ENCODE results near the gene ELOVL6.

DNA sequence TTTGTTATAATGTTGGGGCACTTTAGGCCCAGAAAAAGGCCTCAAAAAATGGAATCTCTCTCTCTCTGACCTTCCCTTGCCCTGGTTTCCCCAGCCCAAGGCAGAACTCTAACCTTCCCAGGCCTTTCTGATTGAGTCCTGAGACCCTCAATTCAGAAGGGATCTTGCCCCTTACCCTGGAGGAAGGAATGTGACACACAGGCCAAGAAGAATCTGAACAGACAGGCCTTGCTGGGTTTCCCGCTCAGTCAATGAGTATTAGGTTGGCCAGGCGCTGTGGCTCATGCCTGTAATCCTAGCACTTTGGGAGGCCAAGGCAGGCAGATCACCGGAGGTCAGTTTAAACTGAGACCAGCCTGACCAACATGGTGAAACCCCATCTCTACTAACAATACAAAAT is 27.6 kb downstream of the ELOVL6 start:
- TF ChIP-seq, protein P1, sequence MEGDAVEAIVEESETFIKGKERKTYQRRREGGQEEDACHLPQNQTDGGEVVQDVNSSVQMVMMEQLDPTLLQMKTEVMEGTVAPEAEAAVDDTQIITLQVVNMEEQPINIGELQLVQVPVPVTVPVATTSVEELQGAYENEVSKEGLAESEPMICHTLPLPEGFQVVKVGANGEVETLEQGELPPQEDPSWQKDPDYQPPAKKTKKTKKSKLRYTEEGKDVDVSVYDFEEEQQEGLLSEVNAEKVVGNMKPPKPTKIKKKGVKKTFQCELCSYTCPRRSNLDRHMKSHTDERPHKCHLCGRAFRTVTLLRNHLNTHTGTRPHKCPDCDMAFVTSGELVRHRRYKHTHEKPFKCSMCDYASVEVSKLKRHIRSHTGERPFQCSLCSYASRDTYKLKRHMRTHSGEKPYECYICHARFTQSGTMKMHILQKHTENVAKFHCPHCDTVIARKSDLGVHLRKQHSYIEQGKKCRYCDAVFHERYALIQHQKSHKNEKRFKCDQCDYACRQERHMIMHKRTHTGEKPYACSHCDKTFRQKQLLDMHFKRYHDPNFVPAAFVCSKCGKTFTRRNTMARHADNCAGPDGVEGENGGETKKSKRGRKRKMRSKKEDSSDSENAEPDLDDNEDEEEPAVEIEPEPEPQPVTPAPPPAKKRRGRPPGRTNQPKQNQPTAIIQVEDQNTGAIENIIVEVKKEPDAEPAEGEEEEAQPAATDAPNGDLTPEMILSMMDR (IDR thresholded peaks at IDR 0.05) = no peak
- TF ChIP-seq POLR2A (IDR thresholded peaks at IDR 0.05) = no peak

Measured in thyroid gland (tissue), 4 donors.